ENCODE data around the gene TMEM219. TPM values are rescaled to one million over a fixed set of nuclear protein-coding genes. Genes with fewer than 3 reads are reported as not detected.

The TMEM219 gene
- total RNA-seq, 2 experiments from 2014 or later, result 31.9 to 35.5 TPM

DNA sequence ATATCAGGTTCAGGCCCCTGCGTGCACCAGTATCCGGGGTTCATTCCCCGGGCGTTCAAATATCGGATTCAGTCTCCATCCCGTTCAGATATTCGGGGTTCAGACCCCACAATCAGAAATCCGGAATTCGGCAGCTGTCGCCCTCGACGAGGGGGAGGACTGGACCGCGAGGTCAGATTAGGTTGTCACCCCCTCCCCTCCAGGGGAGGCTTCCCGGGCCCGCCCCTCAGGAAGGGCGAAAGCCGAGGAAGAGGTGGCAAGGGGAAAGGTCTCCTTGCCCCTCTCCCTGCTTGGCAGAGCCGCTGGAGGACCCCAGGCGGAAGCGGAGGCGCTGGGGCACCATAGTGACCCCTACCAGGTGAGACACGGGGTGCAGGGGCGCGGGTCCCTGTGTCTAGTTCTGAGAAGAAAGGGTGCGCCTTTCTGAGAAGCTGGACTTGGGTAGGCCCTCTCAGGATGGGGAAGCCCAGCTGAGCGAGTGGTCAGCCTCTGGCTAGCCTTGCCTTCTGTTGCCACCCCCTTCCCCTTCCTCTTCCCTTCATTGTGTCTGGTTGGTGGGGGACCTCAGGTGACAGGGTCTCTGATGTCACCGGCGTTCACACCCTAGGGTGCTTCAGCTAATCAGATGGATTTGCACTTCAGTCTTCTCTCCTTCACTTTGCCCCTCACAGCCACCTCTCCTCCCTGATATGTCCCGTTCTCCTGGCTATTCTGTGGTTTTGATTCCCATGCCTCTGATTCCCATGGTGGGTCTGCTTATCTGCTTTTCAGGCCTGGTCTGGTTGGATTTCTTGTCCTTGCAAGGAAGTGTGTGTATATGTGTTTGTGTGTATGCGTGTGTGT is 12.6 kb downstream of the TMEM219 start:
- no peaks in the 10 kb centered on the region for H3K9me3 Mint-ChIP-seq
- peaks cover 28% of the 10 kb centered on the region for H3K4me1 Mint-ChIP-seq (ENCODE audit: low read depth)
- peak; percentile 46 for DNase-seq
- peaks cover 12% of the 10 kb centered on the region for H3K36me3 Mint-ChIP-seq (ENCODE audit: low read depth)
- H3K4me3 Mint-ChIP-seq, result peak overlapping the region; percentile 97
- intact Hi-C loops (cut with micrococcal nuclease), result loop anchor here (5.0 kb wide), 3 partner anchors 33 to 152 kb away; partner anchors contain the start of genes C16orf92 and MVP
- no peaks in the 10 kb centered on the region for H3K27me3 Mint-ChIP-seq (ENCODE audit: low read depth)
- CTCF ChIA-PET, result interaction anchor here (0.9 to 2.9 kb wide), 4 partner anchors 13 to 153 kb away, joined by 3 to 20 read pairs (median 3); partner anchors contain the start of gene TMEM219
- peak overlapping the region; percentile 82 for H3K27ac Mint-ChIP-seq

DNA sequence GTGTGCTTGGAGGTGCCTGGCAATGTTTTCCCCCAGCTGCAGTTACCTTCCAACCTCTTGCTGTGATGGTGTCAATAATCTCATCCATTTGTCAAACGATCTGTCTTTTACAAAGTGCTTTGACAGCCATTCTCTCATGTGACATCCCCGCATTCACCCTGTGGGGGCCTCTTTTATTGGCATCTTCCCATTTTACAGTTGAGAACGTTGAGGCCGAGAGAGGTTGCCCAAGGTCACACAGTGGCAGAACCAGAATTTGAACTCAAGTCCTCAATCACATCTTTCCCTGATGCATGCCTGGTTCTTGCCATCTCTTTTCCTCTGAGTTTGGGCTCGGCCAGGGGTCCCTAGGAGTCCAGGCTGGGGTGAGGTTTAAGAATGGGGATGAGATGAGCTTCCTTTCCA is 13.3 kb downstream of the TMEM219 start:
- Mint-ChIP-seq H3K4me3 (peak overlapping the region; percentile 97), H3K27ac (peak overlapping the region; percentile 17), H3K27me3 (ENCODE audit: low read depth) (no peaks in the 10 kb centered on the region), H3K4me1 (ENCODE audit: low read depth) (peaks cover 28% of the 10 kb centered on the region), H3K9me3 (no peaks in the 10 kb centered on the region), H3K36me3 (ENCODE audit: low read depth) (peaks cover 11% of the 10 kb centered on the region)
- CTCF ChIA-PET, result interaction anchor here (0.9 to 1.3 kb wide), 3 partner anchors 33 to 126 kb away, joined by 3 to 6 read pairs (median 3); no protein-coding TSS in a partner anchor
- intact Hi-C loops (cut with micrococcal nuclease), result no loop called here
- DNase-seq, result no peak

DNA sequence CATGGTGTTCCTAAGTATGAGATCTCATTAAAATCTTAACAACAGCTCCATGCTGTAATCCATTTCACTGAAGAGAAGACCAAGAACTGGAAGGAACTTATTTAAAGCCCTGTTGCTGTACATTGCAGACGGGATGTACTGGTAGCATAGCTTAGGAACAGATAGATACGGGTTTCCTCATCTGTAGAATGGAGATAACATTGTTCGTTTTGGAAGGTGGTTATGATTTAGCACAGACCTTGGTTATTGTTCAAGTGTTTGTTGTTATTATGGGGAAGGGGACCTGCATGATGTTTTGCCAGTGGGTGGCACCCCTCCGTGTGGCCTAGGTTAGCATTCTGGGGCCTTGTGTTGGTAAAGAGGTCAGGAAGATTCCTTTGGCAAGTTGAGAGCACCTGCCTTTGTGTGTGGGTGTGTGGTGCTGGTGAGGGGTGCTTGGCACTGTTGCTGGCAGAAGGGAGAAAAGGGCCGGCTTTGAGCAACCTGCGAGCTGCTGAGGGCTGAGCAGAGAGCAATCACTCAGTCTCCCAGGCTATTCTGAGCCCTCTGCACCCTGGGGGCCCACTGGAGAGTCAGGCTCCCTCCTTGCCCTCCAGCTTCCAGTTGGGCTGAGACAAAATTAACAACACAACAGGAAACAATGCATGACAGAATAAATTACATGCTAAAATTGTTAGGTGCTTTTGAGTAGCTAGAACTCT is 14.1 kb downstream of the TMEM219 start:
- Mint-ChIP-seq H3K9me3 (no peaks in the 10 kb centered on the region), H3K27me3 (ENCODE audit: low read depth) (no peaks in the 10 kb centered on the region), H3K36me3 (ENCODE audit: low read depth) (peaks cover 16% of the 10 kb centered on the region), H3K4me1 (ENCODE audit: low read depth) (peaks cover 28% of the 10 kb centered on the region), H3K27ac (no peak overlapping the region), H3K4me3 (peak overlapping the region; percentile 97)
- no peak for DNase-seq
- CTCF ChIA-PET, result interaction anchor here (0.9 to 1.7 kb wide), 4 partner anchors 32 to 127 kb away, joined by 3 to 6 read pairs (median 3); partner anchors contain the start of gene TLCD3B
- intact Hi-C loops (cut with micrococcal nuclease), result no loop called here

DNA sequence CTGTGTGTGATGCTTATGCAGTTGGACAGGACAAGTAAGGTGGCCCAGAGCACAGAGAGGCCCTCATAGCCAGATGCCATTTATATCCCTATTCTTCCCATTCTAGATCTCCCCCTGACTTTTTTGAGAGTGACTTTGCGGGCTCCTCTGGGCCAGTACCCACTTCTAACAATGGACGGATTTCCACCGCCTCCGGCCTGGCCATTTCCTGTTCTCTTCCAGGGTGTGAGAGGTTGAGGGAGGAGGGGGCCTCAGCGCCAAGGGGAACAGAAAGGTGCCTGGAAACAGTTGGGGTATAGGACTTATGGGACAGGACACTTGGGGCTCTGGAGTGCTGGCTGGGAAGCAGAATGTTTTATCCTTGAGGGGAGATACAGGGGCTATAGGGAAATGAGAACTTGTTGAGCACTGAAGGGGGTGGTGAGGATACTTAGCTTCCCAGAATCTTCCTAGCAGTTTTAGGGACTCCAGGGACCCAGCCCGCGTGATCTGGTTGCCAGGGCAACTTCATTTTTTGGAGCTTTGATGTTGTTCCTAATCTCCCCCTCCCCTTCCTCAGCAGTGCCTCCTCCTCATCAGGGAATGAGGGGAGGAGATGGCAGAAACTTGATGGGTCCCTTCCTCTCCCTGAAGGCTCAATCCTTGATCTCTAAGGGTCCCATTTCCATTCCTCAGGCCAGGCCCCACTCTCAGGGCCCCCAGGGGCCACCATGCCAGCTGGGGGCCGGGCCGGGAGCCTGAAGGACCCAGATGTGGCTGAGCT is 15.4 kb downstream of the TMEM219 start:
- Mint-ChIP-seq H3K27me3 (ENCODE audit: low read depth) (no peaks in the 10 kb centered on the region), H3K9me3 (no peaks in the 10 kb centered on the region), H3K4me1 (ENCODE audit: low read depth) (peaks cover 28% of the 10 kb centered on the region), H3K36me3 (ENCODE audit: low read depth) (peaks cover 18% of the 10 kb centered on the region), H3K27ac (no peak overlapping the region), H3K4me3 (no peak overlapping the region)
- CTCF ChIA-PET, result interaction anchor here (1.2 to 1.7 kb wide), 2 partner anchors 54 to 129 kb away, joined by 3 read pairs; partner anchors contain the start of gene TLCD3B
- intact Hi-C loops (cut with micrococcal nuclease), result no loop called here
- no peak for DNase-seq

DNA sequence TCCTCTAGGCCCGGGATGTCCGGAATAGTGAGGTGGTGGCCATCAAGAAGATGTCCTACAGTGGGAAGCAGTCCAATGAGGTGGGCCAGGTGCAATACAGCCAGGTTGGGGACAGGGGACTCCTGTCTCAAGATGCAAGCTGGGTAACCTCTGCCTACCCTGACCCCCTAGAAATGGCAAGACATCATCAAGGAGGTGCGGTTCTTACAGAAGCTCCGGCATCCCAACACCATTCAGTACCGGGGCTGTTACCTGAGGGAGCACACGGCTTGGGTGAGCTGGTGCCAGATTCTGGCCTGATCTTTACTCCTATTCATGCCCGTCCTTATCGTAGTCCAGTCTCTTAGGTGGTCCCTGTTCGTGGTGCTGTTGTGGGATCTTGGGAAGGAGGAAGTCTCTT is 16.2 kb downstream of the TMEM219 start:
- no peaks in the 10 kb centered on the region for H3K27me3 Mint-ChIP-seq (ENCODE audit: low read depth)
- peaks cover 19% of the 10 kb centered on the region for H3K36me3 Mint-ChIP-seq (ENCODE audit: low read depth)
- no peaks in the 10 kb centered on the region for H3K9me3 Mint-ChIP-seq
- DNase-seq, result no peak
- H3K4me3 Mint-ChIP-seq, result no peak overlapping the region
- H3K4me1 Mint-ChIP-seq (ENCODE audit: low read depth), result peaks cover 27% of the 10 kb centered on the region
- intact Hi-C loops (cut with micrococcal nuclease), result no loop called here
- CTCF ChIA-PET, result interaction anchor here (1.2 kb wide), 1 partner anchor 130 kb away, joined by 3 read pairs; no protein-coding TSS in a partner anchor
- H3K27ac Mint-ChIP-seq, result no peak overlapping the region

DNA sequence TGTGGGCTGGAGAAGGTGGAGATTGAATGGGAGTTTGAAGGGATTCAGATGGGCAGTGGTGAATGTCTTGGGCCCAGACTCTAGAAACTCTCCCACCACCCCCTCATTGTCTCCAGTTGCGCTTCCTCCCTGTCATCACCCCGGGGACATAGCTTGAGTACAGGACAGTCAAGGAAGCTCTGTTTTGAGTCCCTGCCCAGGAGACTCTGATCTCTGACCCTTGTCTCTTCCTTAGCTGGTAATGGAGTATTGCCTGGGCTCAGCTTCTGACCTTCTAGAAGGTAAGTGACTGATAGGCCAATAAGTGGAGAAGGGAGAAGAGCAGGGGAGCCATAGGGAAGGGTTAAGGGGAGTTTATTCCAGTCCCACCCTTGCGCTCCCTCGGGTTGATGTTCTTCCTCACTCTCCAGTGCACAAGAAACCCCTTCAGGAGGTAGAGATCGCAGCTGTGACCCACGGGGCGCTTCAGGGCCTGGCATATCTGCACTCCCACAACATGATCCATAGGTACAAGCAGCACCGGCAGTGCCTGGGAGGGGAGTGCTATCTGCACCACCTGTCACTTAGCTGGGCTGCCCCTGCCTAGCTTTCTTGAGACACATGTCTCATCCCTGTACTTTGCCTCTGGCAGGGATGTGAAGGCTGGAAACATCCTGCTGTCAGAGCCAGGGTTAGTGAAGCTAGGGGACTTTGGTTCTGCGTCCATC is 16.8 kb downstream of the TMEM219 start:
- DNase-seq, result no peak
- Mint-ChIP-seq H3K27ac (no peak overlapping the region), H3K9me3 (no peaks in the 10 kb centered on the region), H3K4me1 (ENCODE audit: low read depth) (peaks cover 23% of the 10 kb centered on the region), H3K36me3 (ENCODE audit: low read depth) (peaks cover 20% of the 10 kb centered on the region), H3K27me3 (ENCODE audit: low read depth) (no peaks in the 10 kb centered on the region), H3K4me3 (no peak overlapping the region)
- intact Hi-C loops (cut with micrococcal nuclease), result no loop called here
- CTCF ChIA-PET, result no interaction called here

DNA sequence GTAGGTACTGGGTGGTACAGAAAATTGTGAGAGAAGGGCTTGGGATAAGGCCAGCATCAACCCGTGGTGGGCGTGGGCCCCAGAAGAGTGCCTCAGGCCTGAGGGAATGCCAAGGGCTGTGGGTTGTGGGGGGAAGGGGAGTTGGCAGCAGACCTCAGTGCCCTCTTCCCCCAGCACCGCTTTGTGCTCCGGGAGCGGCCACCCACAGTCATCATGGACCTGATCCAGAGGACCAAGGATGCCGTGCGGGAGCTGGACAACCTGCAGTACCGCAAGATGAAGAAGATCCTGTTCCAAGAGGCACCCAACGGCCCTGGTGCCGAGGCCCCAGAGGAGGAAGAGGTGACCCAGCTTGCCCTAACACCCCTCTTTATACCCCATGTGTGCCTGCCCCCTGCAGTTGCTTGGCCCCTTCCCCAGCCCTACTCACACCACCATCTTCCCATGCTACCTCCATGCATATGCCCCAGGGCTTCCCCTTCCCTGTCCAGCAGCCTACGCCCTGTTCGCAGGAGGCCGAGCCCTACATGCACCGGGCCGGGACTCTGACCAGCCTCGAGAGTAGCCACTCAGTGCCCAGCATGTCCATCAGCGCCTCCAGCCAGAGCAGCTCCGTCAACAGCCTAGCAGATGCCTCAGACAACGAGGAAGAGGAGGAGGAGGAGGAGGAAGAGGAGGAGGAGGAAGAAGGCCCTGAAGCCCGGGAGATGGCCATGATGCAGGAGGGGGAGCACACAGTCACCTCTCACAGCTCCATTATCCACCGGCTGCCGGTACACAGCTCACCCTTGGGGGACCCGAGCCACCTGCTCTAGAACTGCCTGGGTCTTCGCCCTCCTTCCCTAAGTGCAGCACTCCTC is 20.9 kb downstream of the TMEM219 start:
- peaks cover 26% of the 10 kb centered on the region for H3K36me3 Mint-ChIP-seq (ENCODE audit: low read depth)
- no peaks in the 10 kb centered on the region for H3K27me3 Mint-ChIP-seq (ENCODE audit: low read depth)
- H3K27ac Mint-ChIP-seq, result no peak overlapping the region
- no peaks in the 10 kb centered on the region for H3K4me1 Mint-ChIP-seq (ENCODE audit: low read depth)
- H3K9me3 Mint-ChIP-seq, result no peaks in the 10 kb centered on the region
- CTCF ChIA-PET, result interaction anchor here (0.5 kb wide), 1 partner anchor 36 kb away, joined by 4 read pairs; no protein-coding TSS in a partner anchor
- no peak for DNase-seq
- intact Hi-C loops (cut with micrococcal nuclease), result no loop called here
- H3K4me3 Mint-ChIP-seq, result no peak overlapping the region

DNA sequence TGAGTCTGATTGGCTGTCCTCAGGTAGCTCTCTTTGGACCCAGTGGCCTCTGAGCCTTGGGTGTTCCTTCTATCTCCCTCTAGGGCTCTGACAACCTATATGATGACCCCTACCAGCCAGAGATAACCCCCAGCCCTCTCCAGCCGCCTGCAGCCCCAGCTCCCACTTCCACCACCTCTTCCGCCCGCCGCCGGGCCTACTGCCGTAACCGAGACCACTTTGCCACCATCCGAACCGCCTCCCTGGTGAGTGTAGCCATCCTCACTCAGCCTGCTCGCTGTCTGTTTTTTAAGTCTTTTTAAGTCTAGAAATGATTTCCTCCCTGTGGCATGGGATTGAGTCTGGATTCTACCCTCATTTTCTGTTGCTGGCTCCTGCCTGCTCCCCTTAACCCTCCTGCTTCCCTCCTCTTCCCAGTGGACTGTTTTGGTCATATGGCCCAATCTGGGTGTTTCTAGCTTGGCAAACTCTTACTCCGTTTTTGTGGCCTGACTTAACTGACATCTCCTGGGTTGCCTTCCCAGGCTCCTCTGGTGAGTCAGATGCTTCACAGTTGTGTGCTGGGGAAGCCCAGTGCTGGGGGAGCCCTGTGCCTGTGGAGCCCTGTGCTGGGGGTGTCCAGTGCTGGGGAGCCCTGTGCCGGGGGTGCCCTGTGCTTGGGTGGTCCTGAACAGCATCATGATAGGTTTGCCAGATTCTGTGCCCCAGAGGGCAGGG is 21.7 kb downstream of the TMEM219 start:
- H3K36me3 Mint-ChIP-seq (ENCODE audit: low read depth), result peaks cover 27% of the 10 kb centered on the region
- no peak for DNase-seq
- no peak overlapping the region for H3K4me3 Mint-ChIP-seq
- no peaks in the 10 kb centered on the region for H3K27me3 Mint-ChIP-seq (ENCODE audit: low read depth)
- H3K27ac Mint-ChIP-seq, result no peak overlapping the region
- no peaks in the 10 kb centered on the region for H3K4me1 Mint-ChIP-seq (ENCODE audit: low read depth)
- CTCF ChIA-PET, result no interaction called here
- intact Hi-C loops (cut with micrococcal nuclease), result no loop called here
- no peaks in the 10 kb centered on the region for H3K9me3 Mint-ChIP-seq

DNA sequence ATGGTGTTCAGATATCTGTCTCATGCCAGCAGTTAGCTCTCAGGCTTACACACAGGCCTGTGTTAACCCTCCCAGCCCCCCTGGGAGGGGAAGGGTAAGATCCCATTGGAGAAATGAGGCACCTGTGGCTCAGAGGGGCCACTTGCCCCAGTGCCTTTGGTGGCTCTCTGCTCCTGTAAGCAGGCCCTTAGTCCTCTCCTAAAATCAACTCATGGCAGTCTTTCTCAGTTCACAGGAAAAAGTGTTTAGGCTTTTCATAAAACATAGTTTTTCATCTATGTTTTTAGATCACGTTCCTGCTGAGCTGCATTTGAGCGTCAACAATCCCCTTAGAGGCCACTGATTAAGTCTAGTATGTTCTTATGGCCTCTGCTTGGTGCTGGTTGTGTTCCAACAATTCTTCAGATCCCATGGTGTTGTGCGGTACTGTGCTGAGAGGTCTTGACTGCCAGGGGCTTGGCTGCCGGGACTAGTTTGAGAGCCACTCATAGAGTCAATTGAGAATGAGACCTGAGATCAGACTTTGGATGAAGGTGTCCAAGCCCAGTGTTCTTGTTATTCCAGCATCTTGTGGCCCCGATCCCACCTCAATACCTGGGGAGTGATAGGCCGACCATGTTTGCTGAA is 22.4 kb downstream of the TMEM219 start:
- intact Hi-C loops (cut with micrococcal nuclease), result no loop called here
- H3K9me3 Mint-ChIP-seq, result no peaks in the 10 kb centered on the region
- peaks cover 27% of the 10 kb centered on the region for H3K36me3 Mint-ChIP-seq (ENCODE audit: low read depth)
- H3K27me3 Mint-ChIP-seq (ENCODE audit: low read depth), result no peaks in the 10 kb centered on the region
- H3K4me3 Mint-ChIP-seq, result no peak overlapping the region
- H3K27ac Mint-ChIP-seq, result no peak overlapping the region
- H3K4me1 Mint-ChIP-seq (ENCODE audit: low read depth), result no peaks in the 10 kb centered on the region
- CTCF ChIA-PET, result no interaction called here
- DNase-seq, result no peak

DNA sequence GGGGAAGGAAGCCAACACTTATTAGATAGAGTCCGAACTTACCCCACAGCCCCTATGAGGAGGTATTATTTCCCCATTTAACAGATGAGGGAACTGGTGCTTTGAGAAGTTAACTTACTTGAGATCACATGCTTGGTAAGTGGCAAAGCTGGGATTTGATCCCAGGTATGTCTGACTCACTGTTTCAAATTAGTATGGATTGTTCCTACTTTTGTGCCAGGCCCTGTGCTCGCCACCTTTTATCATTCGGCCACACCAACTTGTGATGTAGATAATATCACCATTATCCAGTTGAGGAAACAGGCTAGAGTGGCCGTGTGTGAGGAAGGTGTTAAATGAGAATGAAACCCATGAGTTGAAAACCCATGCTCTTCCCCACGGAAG is 22.9 kb downstream of the TMEM219 start:
- CTCF ChIA-PET, result no interaction called here

More for the DNA sequence above, 22.9 kb downstream of the TMEM219 start:
- H3K27me3 Mint-ChIP-seq (ENCODE audit: low read depth), result no peaks in the 10 kb centered on the region
- no peak for DNase-seq
- H3K27ac Mint-ChIP-seq, result no peak overlapping the region
- intact Hi-C loops (cut with micrococcal nuclease), result no loop called here
- no peaks in the 10 kb centered on the region for H3K4me1 Mint-ChIP-seq (ENCODE audit: low read depth)
- peaks cover 24% of the 10 kb centered on the region for H3K36me3 Mint-ChIP-seq (ENCODE audit: low read depth)
- no peak overlapping the region for H3K4me3 Mint-ChIP-seq
- H3K9me3 Mint-ChIP-seq, result no peaks in the 10 kb centered on the region
